Measurements from ENCODE around the gene FOCAD. TPM values are rescaled to one million over a fixed set of nuclear protein-coding genes. Genes with fewer than 3 reads are reported as not detected.

FOCAD gene
- total RNA-seq, 1 donor: 45.6 TPM

- no peaks in the 10 kb centered on the region for H3K4me1 ChIP-seq (ENCODE audit: insufficient read depth, low read length)
- H3K79me2 ChIP-seq (ENCODE audit: insufficient read depth, low read length): no peaks in the 10 kb centered on the region
- TF ChIP-seq CTCF (IDR thresholded peaks at IDR 0.05; ENCODE audit: extremely low read depth, low read depth, low read length): no peak
- H2AFZ ChIP-seq (ENCODE audit: low read length): no peak overlapping the region
- H3K4me2 ChIP-seq (ENCODE audit: insufficient read depth, low read length): no peak overlapping the region
- H3K27me3 ChIP-seq (ENCODE audit: insufficient read depth, low read length): no peaks in the 10 kb centered on the region
- H3K9me3 ChIP-seq (ENCODE audit: low read depth, low read length): no peaks in the 10 kb centered on the region
- no peak for DNase-seq (ENCODE audit: insufficient read length, low spot score, missing footprints)
- no peak overlapping the region for H3K27ac ChIP-seq (ENCODE audit: low read depth, low read length)
- H3K4me3 ChIP-seq (ENCODE audit: insufficient read depth, low read length): no peak overlapping the region
- no peaks in the 10 kb centered on the region for H4K20me1 ChIP-seq (ENCODE audit: insufficient read depth, low read length)
- peaks cover 13% of the 10 kb centered on the region for H3K36me3 ChIP-seq (ENCODE audit: insufficient read depth, low read length)
These were observed 76.3 kb downstream of the FOCAD start for GRCh38 chr9:20760246-20760891.

GRCh38 chr9:20770947-20771346 is 86.9 kb downstream of the FOCAD start:
- H3K4me2 ChIP-seq (ENCODE audit: insufficient read depth, low read length): no peak overlapping the region
- no peaks in the 10 kb centered on the region for H3K9me3 ChIP-seq (ENCODE audit: low read depth, low read length)
- no peaks in the 10 kb centered on the region for H4K20me1 ChIP-seq (ENCODE audit: insufficient read depth, low read length)
- DNase-seq (ENCODE audit: insufficient read length, low spot score, missing footprints): no peak
- H3K4me3 ChIP-seq (ENCODE audit: insufficient read depth, low read length): no peak overlapping the region
- no peak overlapping the region for H3K27ac ChIP-seq (ENCODE audit: low read depth, low read length)
- no peak overlapping the region for H2AFZ ChIP-seq (ENCODE audit: low read length)
- H3K4me1 ChIP-seq (ENCODE audit: insufficient read depth, low read length): no peaks in the 10 kb centered on the region
- H3K36me3 ChIP-seq (ENCODE audit: insufficient read depth, low read length): peaks cover 13% of the 10 kb centered on the region
- H3K79me2 ChIP-seq (ENCODE audit: insufficient read depth, low read length): no peaks in the 10 kb centered on the region
- TF ChIP-seq CTCF (IDR thresholded peaks at IDR 0.05; ENCODE audit: extremely low read depth, low read depth, low read length): no peak
- H3K27me3 ChIP-seq (ENCODE audit: insufficient read depth, low read length): no peaks in the 10 kb centered on the region

DNA sequence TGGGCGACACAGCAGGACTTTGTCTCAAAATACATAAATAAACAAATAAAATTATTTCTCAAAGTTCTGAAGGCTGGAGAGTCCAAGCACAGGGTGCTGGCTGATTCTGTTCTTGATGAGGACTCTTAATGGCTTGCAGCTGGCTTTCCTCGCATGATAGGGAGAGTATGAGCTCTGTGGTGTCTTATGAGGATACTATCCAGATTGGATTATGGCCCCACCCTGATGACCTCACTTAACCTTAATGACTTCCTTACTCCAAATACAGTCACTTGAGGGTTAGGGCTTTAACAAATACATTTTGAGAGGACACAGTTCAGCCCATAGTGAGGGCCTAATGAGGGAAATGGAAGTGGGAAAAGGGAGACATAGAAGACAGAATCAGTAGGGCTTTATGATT is 87.7 kb downstream of the FOCAD start:
- Histone ChIP-seq H3K9me3 (ENCODE audit: low read depth, low read length) (no peaks in the 10 kb centered on the region), H3K36me3 (ENCODE audit: insufficient read depth, low read length) (peaks cover 8% of the 10 kb centered on the region), H4K20me1 (ENCODE audit: insufficient read depth, low read length) (no peaks in the 10 kb centered on the region), H3K4me3 (ENCODE audit: insufficient read depth, low read length) (no peak overlapping the region), H3K27ac (ENCODE audit: low read depth, low read length) (no peak overlapping the region), H2AFZ (ENCODE audit: low read length) (no peak overlapping the region), H3K79me2 (ENCODE audit: insufficient read depth, low read length) (no peaks in the 10 kb centered on the region), H3K4me2 (ENCODE audit: insufficient read depth, low read length) (no peak overlapping the region), H3K27me3 (ENCODE audit: insufficient read depth, low read length) (no peaks in the 10 kb centered on the region), H3K4me1 (ENCODE audit: insufficient read depth, low read length) (no peaks in the 10 kb centered on the region)
- TF ChIP-seq CTCF (IDR thresholded peaks at IDR 0.05; ENCODE audit: extremely low read depth, low read depth, low read length): no peak
- DNase-seq (ENCODE audit: insufficient read length, low spot score, missing footprints): no peak

DNA sequence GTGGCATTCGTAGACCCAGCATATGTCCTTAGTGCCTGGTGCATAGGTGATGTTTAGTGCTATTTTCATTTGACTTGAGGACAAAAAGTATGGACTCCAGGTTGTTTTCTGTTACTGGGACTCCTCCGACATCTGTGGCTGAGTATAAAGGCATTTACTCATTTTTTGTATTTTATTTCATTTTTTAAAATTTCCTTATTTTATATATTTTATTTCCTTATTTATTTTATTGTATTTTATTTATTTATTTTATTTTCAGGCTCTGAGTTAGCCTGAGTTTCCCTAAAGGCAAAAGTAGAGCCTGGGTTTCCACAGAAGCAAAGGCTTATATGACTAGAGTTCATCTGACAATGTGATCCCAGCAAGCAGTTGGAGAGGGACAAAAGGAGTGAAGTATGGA is 91.6 kb downstream of the FOCAD start:
- no peaks in the 10 kb centered on the region for H3K27me3 ChIP-seq (ENCODE audit: insufficient read depth, low read length)
- no peaks in the 10 kb centered on the region for H3K36me3 ChIP-seq (ENCODE audit: insufficient read depth, low read length)
- H3K79me2 ChIP-seq (ENCODE audit: insufficient read depth, low read length): no peaks in the 10 kb centered on the region
- no peaks in the 10 kb centered on the region for H3K9me3 ChIP-seq (ENCODE audit: low read depth, low read length)
- no peaks in the 10 kb centered on the region for H4K20me1 ChIP-seq (ENCODE audit: insufficient read depth, low read length)
- no peak for TF ChIP-seq CTCF (IDR thresholded peaks at IDR 0.05; ENCODE audit: extremely low read depth, low read depth, low read length)
- H3K27ac ChIP-seq (ENCODE audit: low read depth, low read length): no peak overlapping the region
- no peak overlapping the region for H2AFZ ChIP-seq (ENCODE audit: low read length)
- no peak for DNase-seq (ENCODE audit: insufficient read length, low spot score, missing footprints)
- no peak overlapping the region for H3K4me2 ChIP-seq (ENCODE audit: insufficient read depth, low read length)
- no peaks in the 10 kb centered on the region for H3K4me1 ChIP-seq (ENCODE audit: insufficient read depth, low read length)
- H3K4me3 ChIP-seq (ENCODE audit: insufficient read depth, low read length): no peak overlapping the region
